IMR-90 (cell line): Measurements from ENCODE around the gene GPC2. TPM values are rescaled to one million over a fixed set of nuclear protein-coding genes. Genes with fewer than 3 reads are reported as not detected.
"Not testable (repeated sequence)": the region's sequence is repeated elsewhere in the genome, so short reads cannot be mapped to it uniquely, and the experiment has no call there.

Source experiments
- ATAC-seq: fragments of 200-7000 bp; cut with Tn5 transposase; 2 replicates; pipeline ENCODE4 v1.9.1; 2020; ENCODE audit warnings: low read depth, mild to moderate bottlenecking, moderate library complexity
- BruUV-seq: library from RNA; stranded (reverse); fragments of 400-500 nt; replicated peaks from 2 replicates; lab custom pipeline; 2021; lab: Mats Ljungman, UMichigan
- CTCF ChIA-PET: fragments of 300-600 bp; formaldehyde crosslinking; extraction: SDS; loops from one replicate; lab custom pipeline; 2021; ENCODE audit warnings: antibody characterized with exemption; lab: Yijun Ruan, JAX
- POLR2A ChIA-PET: fragments of 300-600 bp; sonication (Branson Sonifier 250); formaldehyde crosslinking; loops from one replicate; lab custom pipeline; 2022; ENCODE audit warnings: antibody characterized with exemption; ENCODE audit not compliant: unreplicated experiment; lab: Charles Lee
- DNase-seq: peaks from one replicate; pipeline ENCODE4 v3.0.0; 2013
- H2AFZ ChIP-seq: replicated peaks from 2 replicates; pipeline ENCODE3; 2013; ENCODE audit warnings: low read length, mild to moderate bottlenecking; ENCODE audit not compliant: poor library complexity
- H2AK5ac ChIP-seq: 2 replicates; pipeline ENCODE4 v1.6.1; 2013; ENCODE audit warnings: low read depth, low read length, inconsistent platforms
- H2AK9ac ChIP-seq: replicated peaks from 2 replicates; pipeline ENCODE3; 2013; ENCODE audit warnings: mild to moderate bottlenecking, low read depth, low read length, moderate library complexity; ENCODE audit not compliant: poor library complexity
- H2BK120ac ChIP-seq: 2 replicates; pipeline ENCODE4 v1.6.1; 2013; ENCODE audit warnings: low read depth, low read length, inconsistent platforms
- H2BK15ac ChIP-seq: 3 replicates; pipeline ENCODE4 v1.6.1; 2013; ENCODE audit warnings: low read depth, low read length, inconsistent platforms
- H2BK20ac ChIP-seq: 2 replicates; pipeline ENCODE4 v1.6.1; 2013; ENCODE audit warnings: low read depth, mild to moderate bottlenecking, inconsistent platforms, low read length, moderate library complexity
- H2BK5ac ChIP-seq: 2 replicates; pipeline ENCODE4 v1.6.1; 2013; ENCODE audit warnings: mild to moderate bottlenecking, low read depth, low read length, inconsistent platforms; ENCODE audit not compliant: poor library complexity, severe bottlenecking
- H3K14ac ChIP-seq: replicated peaks from 2 replicates; pipeline ENCODE4 v1.6.1; 2013; ENCODE audit warnings: low read depth, low read length, inconsistent platforms
- H3K18ac ChIP-seq: 2 replicates; pipeline ENCODE4 v1.6.1; 2013; ENCODE audit warnings: low read depth, low read length, control low read depth
- H3K23ac ChIP-seq: 2 replicates; pipeline ENCODE4 v1.6.1; 2013; ENCODE audit warnings: low read depth, low read length, inconsistent platforms
- H3K27ac ChIP-seq: 2 replicates; pipeline ENCODE4 v1.5.1; 2013; ENCODE audit warnings: mild to moderate bottlenecking, control low read depth, low read length; ENCODE audit not compliant: insufficient read depth
- H3K27me3 ChIP-seq: 2 replicates; pipeline ENCODE4 v1.6.1; 2013; ENCODE audit warnings: low read length; ENCODE audit not compliant: control insufficient read depth, insufficient read depth
- H3K36me3 ChIP-seq: 2 replicates; pipeline ENCODE4 v1.6.1; 2013; ENCODE audit warnings: low read length, mixed read lengths; ENCODE audit not compliant: control insufficient read depth, insufficient read depth
- H3K4ac ChIP-seq: 2 replicates; pipeline ENCODE4 v1.6.1; 2013; ENCODE audit warnings: low read depth, low read length, inconsistent platforms
- H3K4me1 ChIP-seq: 2 replicates; pipeline ENCODE4 v1.6.1; 2013; ENCODE audit warnings: low read length, mixed read lengths; ENCODE audit not compliant: control insufficient read depth, insufficient read depth
- H3K4me2 ChIP-seq: 2 replicates; pipeline ENCODE4 v1.6.1; 2013; ENCODE audit warnings: low read depth, mild to moderate bottlenecking, control low read depth, low read length, moderate library complexity
- H3K4me3 ChIP-seq: 2 replicates; pipeline ENCODE4 v1.5.1; 2013; ENCODE audit warnings: low read depth, mild to moderate bottlenecking, control low read depth, low read length, moderate library complexity; ENCODE audit not compliant: insufficient read depth
- H3K56ac ChIP-seq: 2 replicates; pipeline ENCODE4 v1.6.1; 2013; ENCODE audit warnings: low read length, inconsistent platforms; ENCODE audit not compliant: insufficient read depth; ENCODE audit errors: extremely low read depth
- H3K79me1 ChIP-seq, 2 experiments: 2 replicates each; pipeline ENCODE4 v1.6.1; 2013; ENCODE audit warnings: low read length in 2 of 2, inconsistent platforms in 1 of 2, low read depth in 1 of 2
- H3K9ac ChIP-seq: 2 replicates; pipeline ENCODE4 v1.6.1; 2013; ENCODE audit warnings: low read depth, low read length, control low read depth
- H3K9me1 ChIP-seq: 2 replicates; pipeline ENCODE4 v1.6.1; 2013; ENCODE audit warnings: low read length, inconsistent platforms; ENCODE audit not compliant: insufficient read depth
- H3K9me3 ChIP-seq: 2 replicates; pipeline ENCODE4 v1.6.1; 2013; ENCODE audit warnings: low read length; ENCODE audit not compliant: control insufficient read depth, insufficient read depth
- H4K20me1 ChIP-seq: 2 replicates; pipeline ENCODE4 v1.6.1; 2013; ENCODE audit warnings: low read length, inconsistent platforms; ENCODE audit not compliant: insufficient read depth
- H4K5ac ChIP-seq: 2 replicates; pipeline ENCODE4 v1.6.1; 2013; ENCODE audit warnings: mild to moderate bottlenecking, low read depth, low read length, control low read depth
- H4K8ac ChIP-seq, 2 experiments: 2 replicates each; pipeline ENCODE4 v1.6.1; 2013; ENCODE audit warnings: low read depth in 2 of 2, low read length in 2 of 2, control low read depth in 1 of 2, inconsistent platforms in 1 of 2
- H4K91ac ChIP-seq: 2 replicates; pipeline ENCODE4 v1.6.1; 2013; ENCODE audit warnings: low read depth, low read length, inconsistent platforms; ENCODE audit not compliant: insufficient read depth
- CEBPB ChIP-seq: IDR thresholded peaks from 2 replicates; pipeline ENCODE4 v1.6.1; 2012; ENCODE audit warnings: low read depth, low read length, improper control_type of control experiment
- WGBS, 2 experiments: methylation state at CpG; one replicate each; pipeline versions ENCODE4 v1.1.5 to v1.1.7; 2013; ENCODE audit warnings: missing lambda C conversion rate in 2 of 2; ENCODE audit not compliant: insufficient read length in 1 of 2; ENCODE audit errors: extremely low coverage in 2 of 2; 5-methylcytosine and 5-hydroxymethylcytosine counted together
- dilution Hi-C: fragments of 300-500 bp; cut with HindIII; formaldehyde crosslinking; loops from one replicate; pipeline ENCODE4 v1.14.3; 2018; ENCODE audit warnings: low sequenced_read_pairs; ENCODE audit not compliant: unreplicated experiment
- in situ Hi-C: fragments of 300-500 bp; cut with MboI; formaldehyde crosslinking; loops from 3 replicates; pipeline ENCODE4 v1.14.3; 2019; ENCODE audit warnings: low sequenced_read_pairs, inconsistent platforms, mixed read lengths
- intact Hi-C: fragments of 100-400 bp; cut with micrococcal nuclease; formaldehyde crosslinking; loops from 2 replicates; pipeline ENCODE4 v1.10.0; 2022
- polyA plus RNA-seq, 3 experiments: library from polyadenylated mRNA; depleted of rRNA; stranded (reverse); fragments of >200 nt; gene quantifications; 2 replicates each; pipeline ENCODE4 v1.2.3, GENCODE V29; 2012; ENCODE audit warnings: low replicate concordance in 1 of 3
- total RNA-seq: library from RNA; depleted of rRNA; stranded (reverse); fragments of >200 nt; gene quantifications from 2 replicates; pipeline ENCODE4 v1.2.3, GENCODE V29; 2012

GPC2 gene
- total and polyA plus RNA-seq, 2 of the 4 experiments (the other 2 are of a cell fraction), result 1.8 to 6.0 TPM

DNA sequence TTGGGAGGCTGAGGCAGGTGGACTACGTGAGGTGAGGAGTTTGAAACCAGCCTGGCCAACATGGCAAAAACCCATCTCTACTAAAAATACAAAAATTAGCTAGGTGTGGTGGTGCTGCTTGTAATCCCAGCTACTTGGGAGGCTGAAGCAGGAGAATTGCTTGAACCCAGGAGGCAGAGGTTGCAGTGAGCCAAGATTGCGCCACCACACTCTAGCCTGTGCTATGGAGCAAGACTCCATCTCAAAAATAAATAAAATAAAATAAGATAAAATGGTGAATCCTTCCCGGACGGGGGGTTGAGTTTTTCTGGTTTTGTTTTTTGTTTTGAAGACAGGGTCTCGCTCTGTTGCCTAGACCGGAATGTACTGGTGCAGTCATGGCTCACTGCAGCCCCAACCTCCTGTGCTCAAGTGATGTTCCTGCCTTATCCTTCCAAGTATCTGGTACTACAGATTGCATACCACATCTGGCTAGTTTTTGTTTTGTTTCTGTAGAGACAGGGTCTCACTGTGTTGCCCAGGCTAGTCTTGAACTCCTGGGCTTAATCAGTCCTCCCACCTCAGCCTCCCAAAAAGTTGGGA lies 15.2 kb upstream of the GPC2 start:
- H4K5ac ChIP-seq, ATAC-seq, H3K18ac ChIP-seq, POLR2A ChIA-PET, H4K8ac ChIP-seq, H3K23ac ChIP-seq, H3K4me1 ChIP-seq, H2AK9ac ChIP-seq, H2BK15ac ChIP-seq, H3K9ac ChIP-seq, in situ Hi-C loops, dilution Hi-C loops, H3K9me3 ChIP-seq, H2BK120ac ChIP-seq, intact Hi-C loops, H3K4ac ChIP-seq, H2BK20ac ChIP-seq, H2AFZ ChIP-seq, H3K4me2 ChIP-seq, BruUV-seq, H3K9me1 ChIP-seq, H2BK5ac ChIP-seq, H3K14ac ChIP-seq, DNase-seq, H4K20me1 ChIP-seq, CTCF ChIA-PET, H3K56ac ChIP-seq, H2AK5ac ChIP-seq, H3K79me1 ChIP-seq, H4K91ac ChIP-seq, H3K27ac ChIP-seq, H3K27me3 ChIP-seq, H3K4me3 ChIP-seq, H3K36me3 ChIP-seq: not testable (repeated sequence)
- 0 out of 2 replicates have a peak, but pooled peaks have one; percentile 14 for TF ChIP-seq CEBPB
- WGBS, 2 experiments, result no CpG with 5 or more reads among the region's 6 CpGs
